ENCODE measurements around the gene MCC.

GRCh38 chr5:113240951-113241726 is 247.1 kb downstream of the MCC start:
- no peak for TF ChIP-seq CTCF (IDR thresholded peaks at IDR 0.05)
- TF ChIP-seq POLR2A (IDR thresholded peaks at IDR 0.05) = no peak
